GM19193 (cell line): ENCODE measurements around the gene PDZD2.

ENCODE experiments used
- POLR2A ChIP-seq: IDR thresholded peaks from 4 replicates; pipeline ENCODE4 v1.6.1; 2011; ENCODE audit not compliant: insufficient read depth, insufficient read length; ENCODE audit errors: extremely low read depth

Gene PDZD2

GRCh38 chr5:32158679-32158975 lies 519.7 kb downstream of the PDZD2 start:
- TF ChIP-seq POLR2A: no peak

- no peak for TF ChIP-seq POLR2A
Measured at GRCh38 chr5:32159328-32160072, 520.6 kb downstream of the PDZD2 start.

- TF ChIP-seq POLR2A: no peak
Measured at GRCh38 chr5:32160228-32160627, 521.3 kb downstream of the PDZD2 start.
